Left renal pelvis (tissue), 4 donors: ENCODE data around the gene BHLHA9. TPM values are rescaled to one million over a fixed set of nuclear protein-coding genes. Genes with fewer than 3 reads are reported as not detected.

Experiments
- DNase-seq, 4 donors: peaks; one replicate each; pipeline ENCODE4 v3.0.0-alpha.2; 2013; ENCODE audit warnings: low read depth in 4 of 4, low spot score in 3 of 4
- polyA plus RNA-seq, 4 donors: library from polyadenylated mRNA; unstranded; fragments of 120-200 nt; gene quantifications; one replicate each; pipeline ENCODE4 v1.2.1, GENCODE V29; 2013; ENCODE audit not compliant: insufficient read length in 4 of 4

The BHLHA9 gene
- polyA plus RNA-seq, 4 donors: not detected

GRCh38 chr17:1251866-1252608 is 18.2 kb upstream of the BHLHA9 start:
- DNase-seq: no peak

GRCh38 chr17:1255041-1255440 is 15.2 kb upstream of the BHLHA9 start:
- no peak for DNase-seq

- DNase-seq: no peak
These were observed 13.5 kb upstream of the BHLHA9 start for GRCh38 chr17:1256699-1257098.

- DNase-seq: peak in 1 of 4 donors; percentile 37
These were observed 10.0 kb upstream of the BHLHA9 start for GRCh38 chr17:1260086-1260769.

- no peak for DNase-seq
These were observed 9.5 kb upstream of the BHLHA9 start for GRCh38 chr17:1260770-1261161.

- no peak for DNase-seq
These were observed 6.0 kb upstream of the BHLHA9 start for GRCh38 chr17:1264196-1264595.

GRCh38 chr17:1267471-1267943 is 2.7 kb upstream of the BHLHA9 start:
- DNase-seq: no peak

- no peak for DNase-seq
These were observed 783 bp downstream of the BHLHA9 start for GRCh38 chr17:1271030-1271423.

- no peak for DNase-seq
These were observed 1.2 kb downstream of the BHLHA9 start for GRCh38 chr17:1271441-1271840.

GRCh38 chr17:1272701-1273100 is 2.5 kb downstream of the BHLHA9 start:
- DNase-seq: no peak

- no peak for DNase-seq
These were observed 3.4 kb downstream of the BHLHA9 start for GRCh38 chr17:1273492-1274244.

- no peak for DNase-seq
These were observed 4.0 kb downstream of the BHLHA9 start for GRCh38 chr17:1274245-1274608.

GRCh38 chr17:1275205-1275961 is 5.1 kb downstream of the BHLHA9 start:
- DNase-seq: no peak

GRCh38 chr17:1275962-1276736 is 5.9 kb downstream of the BHLHA9 start:
- DNase-seq: peak in 1 of 4 donors; percentile 28

- DNase-seq: no peak
These were observed 10.4 kb downstream of the BHLHA9 start for GRCh38 chr17:1280652-1281051.

- DNase-seq: no peak
These were observed 16.3 kb downstream of the BHLHA9 start for GRCh38 chr17:1286379-1287106.

- DNase-seq: no peak
These were observed 19.5 kb downstream of the BHLHA9 start for GRCh38 chr17:1289695-1290094.

- DNase-seq: no peak
These were observed 20.4 kb downstream of the BHLHA9 start for GRCh38 chr17:1290676-1291075.

- no peak for DNase-seq
These were observed 24.0 kb downstream of the BHLHA9 start for GRCh38 chr17:1294157-1294717.
